Keratinocyte (primary cell): Measurements from ENCODE around the gene EMB.

Experiments used
- EZH2 ChIP-seq: IDR thresholded peaks from one replicate; pipeline ENCODE4 v1.6.1; 2012; ENCODE audit warnings: inconsistent platforms, mild to moderate bottlenecking, low read length, moderate library complexity
- TF ChIP-seq, protein P1 (sequence below), 3 experiments: IDR thresholded peaks in 1 of 3; conservative IDR thresholded peaks in 1 of 3; optimal IDR thresholded peaks in 1 of 3; 2 replicates in 2 of 3; 3 replicates in 1 of 3; pipeline versions ENCODE3 to v1.5.1; 2011; ENCODE audit warnings: low read length in 3 of 3, mild to moderate bottlenecking in 3 of 3, moderate library complexity in 2 of 3, control low read depth in 1 of 3, inconsistent platforms in 1 of 3; ENCODE audit not compliant: insufficient read depth in 2 of 3; ENCODE audit errors: extremely low read depth in 1 of 3

DNA sequence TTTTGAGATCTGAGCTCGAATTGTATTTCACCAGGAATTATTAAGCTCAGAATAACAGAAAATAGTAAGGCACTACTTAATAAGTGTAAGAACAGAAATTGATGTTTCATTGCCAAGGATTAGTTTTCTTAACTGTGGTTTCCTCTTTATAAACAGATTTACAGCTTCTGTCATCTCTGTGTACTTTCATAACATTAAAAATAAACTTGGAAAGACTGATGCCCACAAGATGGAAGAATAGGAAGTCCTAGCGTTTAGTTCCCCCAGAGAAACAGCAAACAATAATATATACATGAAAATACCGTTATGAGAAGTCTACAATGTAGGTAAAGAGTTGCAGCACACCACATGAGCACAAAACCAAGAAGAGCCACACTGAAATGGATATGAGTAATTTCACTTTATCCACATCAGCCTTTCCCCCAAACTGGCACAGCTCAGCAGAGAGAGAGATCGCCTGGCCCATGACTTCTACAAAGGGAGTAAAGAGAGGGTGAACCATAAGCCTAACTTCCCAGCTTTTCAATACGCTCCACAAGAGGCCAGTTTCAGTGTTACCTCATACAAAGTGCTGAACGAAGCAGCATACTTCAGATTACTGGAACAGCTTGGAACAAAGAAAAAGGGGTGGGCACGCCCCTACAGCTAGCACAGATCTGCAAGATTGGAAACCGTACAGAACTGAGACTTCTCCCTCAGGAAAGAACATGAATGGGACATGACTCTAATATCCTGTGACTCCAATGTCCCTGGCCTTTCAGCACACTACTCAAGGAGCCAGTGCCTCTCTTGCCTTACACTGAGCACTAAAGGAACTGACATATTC, 75.4 kb downstream of the EMB start:
- TF ChIP-seq, protein P1, sequence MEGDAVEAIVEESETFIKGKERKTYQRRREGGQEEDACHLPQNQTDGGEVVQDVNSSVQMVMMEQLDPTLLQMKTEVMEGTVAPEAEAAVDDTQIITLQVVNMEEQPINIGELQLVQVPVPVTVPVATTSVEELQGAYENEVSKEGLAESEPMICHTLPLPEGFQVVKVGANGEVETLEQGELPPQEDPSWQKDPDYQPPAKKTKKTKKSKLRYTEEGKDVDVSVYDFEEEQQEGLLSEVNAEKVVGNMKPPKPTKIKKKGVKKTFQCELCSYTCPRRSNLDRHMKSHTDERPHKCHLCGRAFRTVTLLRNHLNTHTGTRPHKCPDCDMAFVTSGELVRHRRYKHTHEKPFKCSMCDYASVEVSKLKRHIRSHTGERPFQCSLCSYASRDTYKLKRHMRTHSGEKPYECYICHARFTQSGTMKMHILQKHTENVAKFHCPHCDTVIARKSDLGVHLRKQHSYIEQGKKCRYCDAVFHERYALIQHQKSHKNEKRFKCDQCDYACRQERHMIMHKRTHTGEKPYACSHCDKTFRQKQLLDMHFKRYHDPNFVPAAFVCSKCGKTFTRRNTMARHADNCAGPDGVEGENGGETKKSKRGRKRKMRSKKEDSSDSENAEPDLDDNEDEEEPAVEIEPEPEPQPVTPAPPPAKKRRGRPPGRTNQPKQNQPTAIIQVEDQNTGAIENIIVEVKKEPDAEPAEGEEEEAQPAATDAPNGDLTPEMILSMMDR (optimal IDR thresholded peaks at IDR 0.05 in 1 of 3, IDR thresholded peaks at IDR 0.05 in 1 of 3, conservative IDR thresholded peaks at IDR 0.05 in 1 of 3; ENCODE audit: extremely low read depth in 1 of 3, insufficient read depth in 2 of 3, low read length in 3 of 3): no peak
- TF ChIP-seq EZH2: no peak
